Cardiac muscle cell (in vitro differentiated cells and primary cell): ENCODE results near the gene DDN. TPM values are rescaled to one million over a fixed set of nuclear protein-coding genes. Genes with fewer than 3 reads are reported as not detected.

Source experiments
- DNase-seq, 2 donors: peaks; one replicate each; pipeline versions ENCODE4 v3.0.0 to v3.0.0-alpha.2; 2010 to 2017; ENCODE audit warnings: low read depth in 1 of 2, low spot score in 1 of 2
- H3K27ac ChIP-seq: fragments of 200-600 bp; sonication (generic); 2 replicates; pipeline ENCODE4 v1.5.1; 2016
- H3K27me3 ChIP-seq: fragments of 200-600 bp; sonication (generic); 2 replicates; pipeline ENCODE4 v1.6.0; 2016; ENCODE audit warnings: control low read depth
- H3K36me3 ChIP-seq: fragments of 200-600 bp; sonication (generic); 2 replicates; pipeline ENCODE4 v1.5.1; 2016; ENCODE audit warnings: control low read depth
- H3K4me1 ChIP-seq: fragments of 200-600 bp; sonication (generic); 2 replicates; pipeline ENCODE4 v1.8.1; 2017; ENCODE audit warnings: low read depth, mild to moderate bottlenecking, mixed run types
- H3K4me3 ChIP-seq: fragments of 200-600 bp; sonication (generic); 2 replicates; pipeline ENCODE4 v1.5.1; 2016; ENCODE audit warnings: mild to moderate bottlenecking
- H3K9me3 ChIP-seq: fragments of 200-600 bp; sonication (generic); 2 replicates; pipeline ENCODE4 v1.5.1; 2017; ENCODE audit warnings: low read depth, mild to moderate bottlenecking, control low read depth
- polyA plus RNA-seq: library from polyadenylated mRNA; unstranded; fragments of >200 nt; fragmentation: Nextera tagmentation; extraction: Ambion mirVana; gene quantifications from 2 replicates; pipeline ENCODE4 v1.2.1, GENCODE V29; 2016
- total RNA-seq: library from RNA; depleted of rRNA; stranded (reverse); fragments of >200 nt; gene quantifications from 2 replicates; pipeline ENCODE4 v1.2.3, GENCODE V29; 2016
- TF ChIP-seq, protein P1 (sequence below): IDR thresholded peaks from 2 replicates; pipeline ENCODE4 v1.5.1; 2012; ENCODE audit warnings: low read depth, mild to moderate bottlenecking, low read length

The DDN gene
- total and polyA plus RNA-seq, 2 experiments from 2014 or later, result 2.1 to 5.4 TPM

DNA sequence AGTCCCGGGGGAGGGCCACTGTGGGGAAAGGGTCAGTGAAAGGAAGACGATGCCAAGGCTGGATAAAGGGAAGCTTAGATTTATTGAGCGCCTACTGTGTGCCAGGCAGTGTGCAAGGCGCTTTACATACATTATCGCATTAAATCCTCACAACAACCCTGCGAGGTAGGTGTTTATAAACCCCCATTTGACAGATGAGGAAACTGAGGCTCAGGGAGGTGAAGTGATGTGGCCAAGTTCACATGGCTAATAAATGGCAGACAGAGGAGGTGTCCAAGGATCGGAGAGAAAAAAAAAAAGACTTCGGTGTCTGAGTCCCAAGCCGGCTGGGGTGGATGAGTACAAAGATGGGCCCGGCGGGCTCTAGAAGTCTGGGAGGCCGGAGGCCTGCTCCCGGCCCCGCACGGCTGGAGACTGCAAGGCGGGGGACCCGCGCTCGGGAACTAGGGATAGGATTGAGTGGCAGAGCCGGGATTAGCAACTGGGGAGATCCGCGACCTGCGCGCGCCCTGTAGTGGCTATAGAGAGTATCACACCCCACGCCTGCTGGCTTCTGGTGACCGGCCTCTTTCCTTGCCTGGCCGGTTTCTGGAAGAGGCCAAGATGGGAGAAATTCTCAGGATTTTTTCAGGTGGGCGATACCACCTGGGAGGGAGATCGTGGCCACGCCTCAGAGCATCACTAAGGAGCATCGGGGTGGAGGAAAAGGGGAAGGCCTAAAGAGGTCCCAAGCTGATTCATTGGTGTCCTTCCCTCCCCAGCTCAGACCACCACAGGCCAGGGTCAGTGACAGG, 3.9 kb downstream of the DDN start:
- Histone ChIP-seq H3K4me3 (no peak overlapping the region), H3K9me3 (no peaks in the 10 kb centered on the region), H3K27ac (no peak overlapping the region), H3K4me1 (peaks cover 14% of the 10 kb centered on the region), H3K36me3 (no peaks in the 10 kb centered on the region), H3K27me3 (peaks cover 55% of the 10 kb centered on the region)
- TF ChIP-seq, protein P1, sequence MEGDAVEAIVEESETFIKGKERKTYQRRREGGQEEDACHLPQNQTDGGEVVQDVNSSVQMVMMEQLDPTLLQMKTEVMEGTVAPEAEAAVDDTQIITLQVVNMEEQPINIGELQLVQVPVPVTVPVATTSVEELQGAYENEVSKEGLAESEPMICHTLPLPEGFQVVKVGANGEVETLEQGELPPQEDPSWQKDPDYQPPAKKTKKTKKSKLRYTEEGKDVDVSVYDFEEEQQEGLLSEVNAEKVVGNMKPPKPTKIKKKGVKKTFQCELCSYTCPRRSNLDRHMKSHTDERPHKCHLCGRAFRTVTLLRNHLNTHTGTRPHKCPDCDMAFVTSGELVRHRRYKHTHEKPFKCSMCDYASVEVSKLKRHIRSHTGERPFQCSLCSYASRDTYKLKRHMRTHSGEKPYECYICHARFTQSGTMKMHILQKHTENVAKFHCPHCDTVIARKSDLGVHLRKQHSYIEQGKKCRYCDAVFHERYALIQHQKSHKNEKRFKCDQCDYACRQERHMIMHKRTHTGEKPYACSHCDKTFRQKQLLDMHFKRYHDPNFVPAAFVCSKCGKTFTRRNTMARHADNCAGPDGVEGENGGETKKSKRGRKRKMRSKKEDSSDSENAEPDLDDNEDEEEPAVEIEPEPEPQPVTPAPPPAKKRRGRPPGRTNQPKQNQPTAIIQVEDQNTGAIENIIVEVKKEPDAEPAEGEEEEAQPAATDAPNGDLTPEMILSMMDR, result peak; percentile 79
- DNase-seq, result peak; percentile 87 to 93

DNA sequence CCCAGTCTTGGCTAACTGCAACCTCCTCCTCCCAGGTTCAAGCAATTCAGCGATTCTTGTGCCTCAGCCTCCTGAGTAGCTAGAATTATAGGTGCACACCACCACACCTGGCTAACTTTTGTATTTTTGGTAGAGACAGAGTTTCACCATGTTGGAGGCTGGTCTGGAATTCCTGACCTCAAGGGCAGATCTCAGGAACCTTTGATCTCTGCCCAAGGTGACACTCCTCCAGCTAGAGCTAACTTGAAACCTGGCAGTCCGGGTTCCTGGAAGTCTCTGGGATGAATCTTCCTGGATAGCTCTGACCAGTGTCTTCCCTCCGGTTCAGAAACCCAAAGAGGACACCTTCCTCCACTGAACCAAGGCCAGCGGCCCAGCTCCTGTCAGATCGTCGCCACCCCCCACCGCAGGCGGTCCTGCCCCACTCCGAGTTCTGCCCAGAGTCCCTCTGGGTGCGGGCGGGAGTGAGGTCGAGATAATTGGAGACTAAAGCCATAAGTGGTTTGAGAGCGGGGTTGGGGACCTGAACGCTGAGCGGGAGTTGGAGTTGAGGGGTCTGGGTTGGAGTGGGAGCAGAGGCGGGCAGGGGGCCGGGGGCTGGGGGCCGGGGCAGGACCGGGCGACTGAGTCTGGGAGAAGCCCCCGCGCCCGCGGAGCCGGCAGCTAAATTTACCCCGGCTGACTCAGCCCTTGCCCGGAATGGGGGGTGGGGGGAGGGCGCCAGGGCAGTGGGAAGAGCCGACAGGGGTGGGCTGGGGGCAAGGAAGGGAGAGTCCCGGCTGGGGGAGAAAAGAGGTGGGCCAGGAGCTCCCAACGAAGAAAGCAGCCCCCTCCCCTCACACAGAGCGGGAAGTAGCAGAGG, 4.7 kb downstream of the DDN start:
- Histone ChIP-seq H3K4me3 (no peak overlapping the region), H3K36me3 (no peaks in the 10 kb centered on the region), H3K27me3 (peaks cover 59% of the 10 kb centered on the region), H3K9me3 (no peaks in the 10 kb centered on the region), H3K4me1 (peaks cover 10% of the 10 kb centered on the region), H3K27ac (no peak overlapping the region)
- no peak for DNase-seq
- TF ChIP-seq, protein P1, result no peak

DNA sequence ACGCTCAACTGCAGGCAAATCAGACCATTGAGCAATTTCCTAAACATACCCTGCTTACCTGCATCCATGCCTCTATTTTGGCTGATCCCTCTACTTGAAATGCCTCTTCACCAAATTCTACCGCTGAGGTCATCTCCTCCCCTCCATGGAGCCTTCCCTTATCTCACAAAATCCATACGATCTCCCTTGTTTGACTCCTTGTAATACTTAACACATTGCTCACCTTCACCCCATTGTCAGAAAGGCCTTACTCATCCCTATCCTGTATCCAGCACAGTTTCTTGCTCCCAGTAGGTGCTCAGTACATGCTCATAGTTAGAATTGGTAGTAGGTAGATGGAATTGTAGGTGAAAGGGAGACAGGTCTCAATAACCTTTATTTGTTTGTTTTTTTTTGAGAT, 5.4 kb downstream of the DDN start:
- peaks cover 64% of the 10 kb centered on the region for H3K27me3 ChIP-seq
- no peaks in the 10 kb centered on the region for H3K9me3 ChIP-seq
- H3K27ac ChIP-seq, result no peak overlapping the region
- DNase-seq, result no peak
- no peak overlapping the region for H3K4me3 ChIP-seq
- TF ChIP-seq, protein P1, result no peak
- no peaks in the 10 kb centered on the region for H3K36me3 ChIP-seq
- H3K4me1 ChIP-seq, result peaks cover 7% of the 10 kb centered on the region

DNA sequence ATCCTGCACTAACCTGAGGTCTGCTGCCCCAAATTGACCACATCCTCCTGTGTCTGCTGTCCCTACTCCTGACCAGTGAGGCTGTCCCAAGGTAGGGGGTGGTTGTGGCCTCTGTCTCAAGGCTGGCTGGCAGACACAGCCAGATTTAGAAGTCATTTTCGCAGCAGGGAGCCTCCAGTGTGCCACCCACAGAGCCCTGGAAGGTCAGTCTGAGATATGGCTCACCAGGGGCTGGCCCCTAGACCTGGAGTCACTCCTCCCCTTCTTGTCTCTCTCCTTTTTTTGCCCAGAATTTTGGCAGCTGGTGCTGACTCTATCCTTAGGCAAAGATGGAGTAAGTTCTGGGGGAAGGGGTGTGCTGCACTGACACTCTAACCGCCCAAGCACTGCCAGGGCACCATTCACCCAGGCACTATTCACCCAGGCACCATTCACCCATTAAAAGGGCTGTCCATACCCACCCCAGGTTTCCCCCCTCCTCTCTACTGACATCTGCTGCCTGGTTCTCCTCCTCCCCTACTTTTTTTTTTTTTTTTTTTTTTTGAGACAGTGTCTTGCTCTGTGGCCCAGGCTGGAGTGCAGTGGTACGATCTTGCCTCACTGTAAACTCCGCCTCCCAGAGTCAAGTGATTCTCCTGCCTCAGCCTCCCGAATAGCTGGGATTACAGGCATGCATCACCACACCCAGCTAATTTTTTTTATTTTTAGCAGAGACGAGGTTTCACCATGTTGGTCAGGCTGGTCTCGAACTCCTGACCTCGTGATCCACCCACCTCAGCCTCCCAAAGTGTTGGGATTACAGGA, 7.7 kb downstream of the DDN start:
- Histone ChIP-seq H3K9me3 (no peaks in the 10 kb centered on the region), H3K27ac (no peak overlapping the region), H3K36me3 (no peaks in the 10 kb centered on the region), H3K4me1 (peaks cover 5% of the 10 kb centered on the region), H3K27me3 (peaks cover 63% of the 10 kb centered on the region), H3K4me3 (no peak overlapping the region)
- no peak for DNase-seq
- TF ChIP-seq, protein P1, result no peak

DNA sequence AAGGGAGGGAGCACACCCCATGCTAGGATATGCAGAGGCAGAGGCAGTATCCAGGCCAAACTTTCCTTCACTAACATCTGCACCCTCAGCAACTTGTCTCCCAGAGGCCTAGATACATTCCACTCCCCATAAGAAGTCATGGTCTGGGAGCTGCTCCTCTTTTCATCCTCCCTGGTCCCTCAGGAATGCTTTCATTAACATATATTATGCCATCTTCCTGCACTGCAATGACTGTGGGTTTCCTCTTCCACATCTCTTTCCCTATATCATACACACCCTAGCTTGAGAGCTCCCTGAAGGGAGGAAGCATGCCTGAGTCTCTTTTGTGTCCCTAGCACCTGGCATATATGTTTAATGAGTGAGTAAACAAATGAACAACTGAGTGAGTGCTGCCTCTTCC, 8.6 kb downstream of the DDN start:
- peaks cover 5% of the 10 kb centered on the region for H3K4me1 ChIP-seq
- H3K4me3 ChIP-seq, result no peak overlapping the region
- DNase-seq, result no peak
- H3K27ac ChIP-seq, result no peak overlapping the region
- peaks cover 57% of the 10 kb centered on the region for H3K27me3 ChIP-seq
- no peaks in the 10 kb centered on the region for H3K9me3 ChIP-seq
- no peaks in the 10 kb centered on the region for H3K36me3 ChIP-seq
- TF ChIP-seq, protein P1, result no peak
